Activated T-helper 9 cell treated with anti-CD3 and anti-CD28 coated beads, Interleukin-2, amount 50 U/mL, for 16 hours (primary cell): ENCODE measurements around the gene UMOD.
"Not testable (repeated sequence)": the region's sequence is repeated elsewhere in the genome, so short reads cannot be mapped to it uniquely, and the experiment has no call there.

Source experiments
- DNase-seq: peaks from one replicate; pipeline ENCODE4 v3.0.0-alpha.2; 2020; ENCODE audit warnings: low read depth

Gene UMOD

DNA sequence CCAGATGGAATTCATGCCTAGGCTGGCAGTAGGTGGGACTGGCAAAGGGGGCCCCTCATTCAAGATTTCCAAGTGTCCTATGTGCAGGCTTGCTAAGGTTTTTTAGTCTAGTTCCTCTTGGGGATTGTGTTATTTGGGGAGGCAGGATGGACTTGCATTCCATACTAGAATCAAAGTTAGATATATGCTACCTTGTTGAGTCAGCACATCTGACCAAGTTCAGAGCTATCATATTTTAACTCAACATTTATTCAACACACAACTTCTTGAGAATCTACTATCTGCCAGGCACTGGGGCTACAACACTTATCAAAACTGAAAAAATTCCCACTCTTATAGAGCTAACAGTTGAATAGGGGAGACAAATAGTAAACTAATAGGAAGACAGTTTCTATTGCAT lies 31.9 kb downstream of the UMOD start:
- no peak for DNase-seq

DNA sequence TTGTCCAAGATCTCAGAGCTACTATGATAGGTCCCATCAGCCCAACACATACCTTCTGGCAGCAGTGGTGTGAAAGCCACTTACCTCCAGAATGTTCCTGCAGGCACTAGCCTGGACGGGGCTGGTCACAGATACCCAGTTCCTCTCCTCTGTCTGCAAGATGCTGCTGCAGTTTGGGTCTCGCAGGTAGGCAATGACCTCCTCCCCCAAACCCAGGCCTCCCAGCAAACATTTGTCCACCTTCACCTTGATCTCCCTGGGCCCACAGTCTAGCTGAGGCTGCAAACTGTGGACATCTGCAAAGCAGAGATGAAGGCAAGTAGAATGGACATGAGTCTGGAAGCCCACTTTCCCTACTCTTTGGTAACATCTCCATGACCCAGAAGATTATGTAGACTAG lies 32.3 kb downstream of the UMOD start:
- no peak for DNase-seq

GRCh38 chr16:20319406-20319805 lies 33.1 kb downstream of the UMOD start:
- DNase-seq = no peak

DNA sequence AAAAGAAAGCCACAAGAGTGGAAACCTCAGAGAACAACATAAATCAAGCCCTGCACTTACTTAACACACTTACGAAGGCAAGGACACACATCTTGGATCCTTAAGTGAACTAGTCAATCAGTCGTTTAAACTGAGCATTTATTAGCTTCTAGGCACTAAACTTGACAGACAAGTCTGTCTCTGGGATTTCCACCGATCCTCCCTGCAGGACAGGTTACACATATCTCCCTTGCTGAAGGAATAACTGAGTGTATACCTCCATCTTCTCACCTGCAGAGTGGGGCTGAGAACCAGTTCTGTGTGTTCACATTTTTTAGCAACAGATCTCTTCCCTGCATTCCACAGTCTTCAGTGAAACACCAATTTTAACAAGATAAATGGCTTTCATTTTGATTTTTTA lies 34.1 kb downstream of the UMOD start:
- no peak for DNase-seq

DNA sequence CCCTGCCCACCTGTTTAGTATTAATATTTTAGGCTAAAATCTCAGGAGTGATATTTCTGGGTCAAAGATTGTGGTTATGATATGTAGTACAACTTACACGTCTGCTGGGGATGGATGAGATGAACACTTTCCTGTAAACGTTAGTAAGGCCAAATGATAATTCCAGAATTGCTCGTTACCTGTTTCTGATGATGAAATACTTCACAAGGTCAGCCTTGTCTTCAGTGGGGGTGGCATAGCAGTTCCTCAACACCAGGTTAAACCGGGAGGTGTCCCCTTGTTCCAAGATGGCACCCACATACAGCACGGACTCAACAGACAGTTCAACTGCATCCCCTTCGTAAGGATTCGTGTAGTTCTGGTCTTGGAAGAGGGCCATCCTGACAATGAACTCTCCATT lies 34.5 kb downstream of the UMOD start:
- no peak for DNase-seq

DNA sequence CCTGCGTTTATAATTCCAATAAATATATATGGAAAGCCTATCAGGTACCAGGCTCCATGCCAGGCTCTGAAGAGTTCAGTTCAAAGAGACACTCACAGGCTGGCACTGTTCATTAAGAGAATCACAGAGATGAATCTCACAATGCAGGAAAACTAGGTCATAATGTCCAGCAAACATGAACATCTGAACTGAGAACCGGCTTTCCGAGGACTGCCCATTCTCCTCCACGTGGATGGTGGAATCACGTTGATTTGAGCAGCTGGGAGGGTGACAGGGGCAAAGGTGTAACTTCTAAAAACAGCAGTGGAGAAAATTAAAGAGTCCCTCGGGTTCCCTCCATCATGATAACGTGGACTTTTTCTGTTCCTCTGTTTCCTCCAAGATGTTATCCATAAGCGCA lies 35.4 kb downstream of the UMOD start:
- DNase-seq = no peak

- DNase-seq = no peak
Measured at GRCh38 chr16:20316715-20317114, 35.8 kb downstream of the UMOD start.

GRCh38 chr16:20315764-20316163 lies 36.8 kb downstream of the UMOD start:
- DNase-seq = no peak

- DNase-seq = no peak
Measured at GRCh38 chr16:20314575-20314974, 37.9 kb downstream of the UMOD start.

- no peak for DNase-seq
Measured at GRCh38 chr16:20313741-20314140, 38.8 kb downstream of the UMOD start.

DNA sequence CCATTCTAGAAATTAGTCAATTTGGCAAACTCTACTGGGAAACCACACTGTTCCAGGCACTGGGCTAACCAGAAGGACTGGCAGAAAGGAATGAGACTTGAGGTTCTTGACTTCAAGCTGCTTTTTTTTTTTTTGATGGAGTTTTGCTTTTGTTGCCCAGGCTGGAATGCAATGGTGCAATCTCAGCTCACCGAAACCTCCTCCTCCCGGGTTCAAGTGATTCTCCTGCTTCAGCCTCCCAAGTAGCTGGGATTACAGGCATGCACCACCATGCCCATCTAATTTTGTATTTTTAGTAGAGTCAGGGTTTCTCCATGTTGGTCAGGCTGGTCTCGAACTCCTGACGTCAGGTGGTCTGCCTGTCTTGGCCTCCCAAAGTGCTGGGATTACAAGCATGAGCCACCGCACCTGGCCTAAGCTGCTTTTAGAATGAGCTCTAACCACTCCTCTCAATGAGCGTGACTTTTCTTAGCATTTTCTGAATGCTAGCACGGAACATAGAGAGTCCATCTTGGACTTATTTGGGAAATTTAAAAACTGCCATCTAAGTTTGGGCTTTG lies 39.9 kb downstream of the UMOD start:
- DNase-seq = not testable (repeated sequence)

- no peak for DNase-seq
Measured at GRCh38 chr16:20311548-20311947, 41.0 kb downstream of the UMOD start.

- no peak for DNase-seq
Measured at GRCh38 chr16:20310421-20311395, 41.8 kb downstream of the UMOD start.

DNA sequence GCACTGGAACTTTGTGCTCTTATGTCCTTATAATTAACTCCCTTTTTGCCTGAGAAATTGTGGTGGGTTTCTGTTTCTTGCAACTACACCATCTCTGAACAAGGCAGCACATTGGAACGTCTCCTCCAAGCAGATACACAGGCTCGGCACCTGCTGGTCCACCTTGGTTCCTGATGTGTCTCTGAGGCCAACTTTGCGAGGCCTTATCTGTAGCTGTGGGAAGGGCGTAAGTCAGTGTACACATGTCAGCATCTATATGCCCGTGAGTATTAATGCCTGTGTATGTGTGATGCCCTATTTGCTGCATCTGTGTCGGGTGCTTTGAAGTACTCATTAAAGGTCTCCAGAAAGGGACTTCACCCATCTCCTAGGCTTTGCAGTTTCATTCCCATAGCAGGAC lies 42.7 kb downstream of the UMOD start:
- DNase-seq = no peak

- DNase-seq = no peak
Measured at GRCh38 chr16:20308801-20309590, 43.5 kb downstream of the UMOD start.

DNA sequence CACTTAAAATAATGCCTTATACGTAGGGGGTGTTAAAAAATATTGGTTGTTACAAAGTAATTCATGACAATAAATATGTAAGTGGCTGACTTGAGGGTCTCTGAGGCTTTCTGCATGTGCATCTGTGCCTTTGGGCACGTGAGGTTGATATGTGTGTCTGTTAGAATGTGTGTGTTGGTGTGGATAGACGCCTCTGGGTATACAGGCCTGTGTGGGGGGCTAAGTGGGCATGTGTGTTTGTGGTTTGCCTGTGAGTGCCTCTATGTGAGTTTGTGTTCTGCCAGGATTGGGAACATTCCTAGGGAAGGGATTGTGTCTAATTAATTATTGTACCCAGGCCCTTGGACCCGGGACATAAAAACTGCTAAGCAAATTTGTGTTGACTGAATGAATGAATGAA lies 44.2 kb downstream of the UMOD start:
- no peak for DNase-seq

DNA sequence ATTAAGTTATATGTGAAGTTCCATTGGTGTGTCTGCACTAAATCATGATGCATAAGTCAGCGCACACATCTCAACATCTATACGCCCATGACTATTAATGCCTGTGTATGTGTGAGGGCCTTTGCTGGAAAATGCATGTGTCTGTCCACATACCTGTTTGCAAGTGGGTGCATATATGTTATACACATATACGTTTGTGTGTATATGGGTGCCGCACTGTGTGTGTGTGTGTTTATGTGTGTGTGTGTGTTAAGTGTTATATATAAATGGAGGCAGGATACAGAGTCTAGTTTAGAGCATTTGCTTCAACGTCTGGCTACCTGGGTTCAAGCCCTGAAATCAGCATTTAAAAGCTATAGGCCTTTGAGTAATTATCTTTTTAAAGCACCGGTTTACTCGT lies 44.7 kb downstream of the UMOD start:
- DNase-seq = no peak

GRCh38 chr16:20307240-20307671 lies 45.3 kb downstream of the UMOD start:
- no peak for DNase-seq

- no peak for DNase-seq
Measured at GRCh38 chr16:20306401-20306800, 46.1 kb downstream of the UMOD start.

GRCh38 chr16:20303012-20303411 lies 49.5 kb downstream of the UMOD start:
- no peak for DNase-seq

GRCh38 chr16:20302389-20302788 lies 50.1 kb downstream of the UMOD start:
- no peak for DNase-seq

GRCh38 chr16:20301840-20302239 lies 50.7 kb downstream of the UMOD start:
- DNase-seq = no peak
